ENCODE data around the gene CRAT. TPM values are rescaled to one million over a fixed set of nuclear protein-coding genes. Genes with fewer than 3 reads are reported as not detected.

CRAT gene
- total and polyA plus RNA-seq, 8 donors = 13.0 to 92.2 (median 29.2) TPM

DNA sequence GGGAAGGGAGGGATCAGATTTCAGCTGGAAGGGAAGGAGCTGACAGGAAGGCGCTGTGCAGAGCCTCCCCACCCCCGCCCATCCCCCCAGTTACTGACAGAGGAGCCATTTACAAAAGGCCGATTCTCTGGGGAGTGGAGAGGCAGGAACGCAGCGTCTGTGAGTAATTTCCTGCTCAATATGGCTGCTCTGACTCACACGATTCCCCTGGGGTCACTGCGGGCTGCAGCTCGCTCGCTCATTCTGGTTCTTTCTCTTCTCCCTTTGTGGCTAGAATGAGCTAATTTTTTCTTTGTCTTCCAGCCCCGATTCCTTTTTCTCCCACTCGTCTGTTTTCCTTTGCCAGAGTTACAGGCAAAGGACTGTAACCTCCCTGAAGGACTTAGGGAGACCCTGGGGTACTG lies 29.4 kb upstream of the CRAT start:
- no peaks in the 10 kb centered on the region for H3K9me3 ChIP-seq
- WGBS, 5 donors = 0 to 1% (median 0%) methylated on average over 11 of the region's 11 CpGs
- peaks cover 33 to 59% (median 50%) of the 10 kb centered on the region in 4 donors for H3K36me3 ChIP-seq
- peak overlapping the region; percentile 38 to 46 (median 44) for H3K4me3 ChIP-seq
- peaks cover 64 to 79% (median 66%) of the 10 kb centered on the region in 4 donors for H3K4me1 ChIP-seq
- H3K27me3 ChIP-seq = no peaks in the 10 kb centered on the region
- peak overlapping the region; percentile 98 to 100 (median 98) for H3K27ac ChIP-seq
- DNase-seq = peak; percentile 89 to 99
- TF ChIP-seq POLR2A (IDR thresholded peaks at IDR 0.05) (peak in 2 of 4 donors; percentile 12 to 24), POLR2AphosphoS5 (IDR thresholded peaks at IDR 0.05) (peak; percentile 89 to 92 (median 91)), EP300 (IDR thresholded peaks at IDR 0.05) (peak; percentile 74)
- TF ChIP-seq, protein P1, sequence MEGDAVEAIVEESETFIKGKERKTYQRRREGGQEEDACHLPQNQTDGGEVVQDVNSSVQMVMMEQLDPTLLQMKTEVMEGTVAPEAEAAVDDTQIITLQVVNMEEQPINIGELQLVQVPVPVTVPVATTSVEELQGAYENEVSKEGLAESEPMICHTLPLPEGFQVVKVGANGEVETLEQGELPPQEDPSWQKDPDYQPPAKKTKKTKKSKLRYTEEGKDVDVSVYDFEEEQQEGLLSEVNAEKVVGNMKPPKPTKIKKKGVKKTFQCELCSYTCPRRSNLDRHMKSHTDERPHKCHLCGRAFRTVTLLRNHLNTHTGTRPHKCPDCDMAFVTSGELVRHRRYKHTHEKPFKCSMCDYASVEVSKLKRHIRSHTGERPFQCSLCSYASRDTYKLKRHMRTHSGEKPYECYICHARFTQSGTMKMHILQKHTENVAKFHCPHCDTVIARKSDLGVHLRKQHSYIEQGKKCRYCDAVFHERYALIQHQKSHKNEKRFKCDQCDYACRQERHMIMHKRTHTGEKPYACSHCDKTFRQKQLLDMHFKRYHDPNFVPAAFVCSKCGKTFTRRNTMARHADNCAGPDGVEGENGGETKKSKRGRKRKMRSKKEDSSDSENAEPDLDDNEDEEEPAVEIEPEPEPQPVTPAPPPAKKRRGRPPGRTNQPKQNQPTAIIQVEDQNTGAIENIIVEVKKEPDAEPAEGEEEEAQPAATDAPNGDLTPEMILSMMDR (IDR thresholded peaks at IDR 0.05) = no peak
- intact Hi-C loops (cut with DNase I; ENCODE audit: low total_unique reads) = loop anchor here (5.0 to 10.0 kb wide), 2 partner anchors 472 to 645 kb away; no protein-coding TSS in a partner anchor

GRCh38 chr9:129139233-129139992 lies 28.8 kb upstream of the CRAT start:
- TF ChIP-seq, protein P1 (IDR thresholded peaks at IDR 0.05) = peak in 6 of 7 experiments; percentile 50 to 98 (median 94)
- no peak for TF ChIP-seq POLR2A (IDR thresholded peaks at IDR 0.05)
- no peak for TF ChIP-seq EP300 (IDR thresholded peaks at IDR 0.05)
- TF ChIP-seq POLR2AphosphoS5 (IDR thresholded peaks at IDR 0.05) = peak in 2 of 3 donors; percentile 35 to 87
- Histone ChIP-seq H3K4me1 (peaks cover 61 to 73% (median 62%) of the 10 kb centered on the region in 4 donors), H3K4me3 (peak overlapping the region; percentile 38 to 46 (median 44)), H3K27me3 (no peaks in the 10 kb centered on the region), H3K27ac (peak overlapping the region; percentile 98 to 100 (median 98)), H3K36me3 (peaks cover 37 to 61% (median 56%) of the 10 kb centered on the region in 4 donors), H3K9me3 (no peaks in the 10 kb centered on the region)
- 1 to 3% (median 2%) methylated on average over 13 of the region's 13 CpGs for WGBS, 5 donors
- intact Hi-C loops (cut with DNase I; ENCODE audit: low total_unique reads) = loop anchor here (5.0 to 10.0 kb wide), 2 partner anchors 473 to 645 kb away; no protein-coding TSS in a partner anchor
- peak; percentile 79 to 95 for DNase-seq

- DNase-seq = peak; percentile 46 to 71
- TF ChIP-seq POLR2A (IDR thresholded peaks at IDR 0.05) = no peak
- peak in 2 of 3 donors; percentile 51 to 74 for TF ChIP-seq POLR2AphosphoS5 (IDR thresholded peaks at IDR 0.05)
- Histone ChIP-seq H3K9me3 (no peaks in the 10 kb centered on the region), H3K4me3 (peak overlapping the region in 1 of 4 donors; percentile 43), H3K27ac (peak overlapping the region; percentile 78 to 100 (median 98)), H3K4me1 (peaks cover 54 to 66% (median 55%) of the 10 kb centered on the region in 4 donors), H3K36me3 (peaks cover 37 to 61% (median 57%) of the 10 kb centered on the region in 4 donors), H3K27me3 (no peaks in the 10 kb centered on the region)
- 22 to 43% (median 27%) methylated on average over 18 to 21 of the region's 21 CpGs for WGBS, 5 donors
- intact Hi-C loops (cut with DNase I; ENCODE audit: low total_unique reads) = loop anchor here (5.0 to 10.0 kb wide), 2 partner anchors 474 to 646 kb away; no protein-coding TSS in a partner anchor
Observed at GRCh38 chr9:129138476-129139232, 28.1 kb upstream of the CRAT start.

DNA sequence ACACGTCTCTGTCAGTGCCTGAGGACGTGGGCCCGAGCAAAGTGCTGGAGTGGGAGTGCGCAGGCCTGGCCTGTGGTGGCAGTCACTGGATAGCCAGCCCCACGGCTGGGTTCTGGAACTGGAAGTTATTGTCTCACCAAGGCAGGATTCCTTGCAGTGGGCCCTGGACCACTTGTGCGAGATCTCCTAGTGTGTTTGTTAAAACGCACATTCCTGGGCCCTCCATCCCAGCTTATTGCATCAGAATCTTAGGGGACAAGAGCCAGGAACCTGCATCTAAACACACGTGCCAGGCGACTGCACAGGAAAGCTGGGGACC lies 27.5 kb upstream of the CRAT start:
- intact Hi-C loops (cut with DNase I; ENCODE audit: low total_unique reads) = loop anchor here (5.0 to 10.0 kb wide), 2 partner anchors 474 to 647 kb away; no protein-coding TSS in a partner anchor
- TF ChIP-seq EP300 (IDR thresholded peaks at IDR 0.05) = no peak
- TF ChIP-seq POLR2AphosphoS5 (IDR thresholded peaks at IDR 0.05) = no peak
- no peak for TF ChIP-seq POLR2A (IDR thresholded peaks at IDR 0.05)
- TF ChIP-seq, protein P1 (IDR thresholded peaks at IDR 0.05) = no peak
- DNase-seq = no peak
- Histone ChIP-seq H3K9me3 (no peaks in the 10 kb centered on the region), H3K36me3 (peaks cover 37 to 61% (median 60%) of the 10 kb centered on the region in 4 donors), H3K27ac (peak overlapping the region; percentile 78 to 100 (median 98)), H3K4me1 (peaks cover 49 to 60% (median 50%) of the 10 kb centered on the region in 4 donors), H3K4me3 (no peak overlapping the region), H3K27me3 (no peaks in the 10 kb centered on the region)
- WGBS, 5 donors = 75 to 85% (median 79%) methylated on average over 5 to 9 of the region's 9 CpGs

All from stomach (tissue), 9 donors.